B cell (primary cell): ENCODE data around the gene KBTBD6. TPM values are rescaled to one million over a fixed set of nuclear protein-coding genes. Genes with fewer than 3 reads are reported as not detected.

ENCODE experiments used
- ATAC-seq: fragments of 200-7000 bp; cut with Tn5 transposase; one replicate; pipeline ENCODE4 v1.10.0; 2021; ENCODE audit warnings: low read depth, mild to moderate bottlenecking, moderate number of reproducible peaks, moderate library complexity
- CTCF ChIA-PET: fragments of 350-600 bp; sonication (Branson Sonifier 250); formaldehyde crosslinking; loops from one replicate; lab custom pipeline; 2021; ENCODE audit warnings: antibody characterized with exemption, inconsistent platforms; lab: Charles Lee
- POLR2A ChIA-PET: fragments of 350-600 bp; sonication (Branson Sonifier 250); formaldehyde crosslinking; loops from one replicate; lab custom pipeline; 2021; ENCODE audit warnings: antibody characterized with exemption; lab: Charles Lee
- DNase-seq: peaks from one replicate; pipeline ENCODE4 v3.0.0; 2013
- H2AFZ ChIP-seq: 2 replicates; pipeline ENCODE4 v1.6.1; 2012; ENCODE audit warnings: mild to moderate bottlenecking, low read depth, low read length; ENCODE audit not compliant: insufficient read depth, poor library complexity, severe bottlenecking
- H3K27ac ChIP-seq, 2 donors: 1 replicate in 1 of 2; 2 replicates in 1 of 2; pipeline ENCODE4 v1.5.1; 2012 to 2013; ENCODE audit warnings: low read length in 2 of 2, mild to moderate bottlenecking in 2 of 2, moderate library complexity in 1 of 2
- H3K27me3 ChIP-seq, 4 experiments: fragments of 200-600 bp in 1 of 4; sonication (generic) in 1 of 4; replicated peaks in 1 of 4; 1 replicate in 2 of 4; 2 replicates in 2 of 4; pipeline versions ENCODE4 v1.6.1 to v1.7.0; 2013 to 2016; ENCODE audit warnings: low read length in 3 of 4, mild to moderate bottlenecking in 2 of 4, mixed read lengths in 1 of 4, moderate library complexity in 1 of 4; ENCODE audit not compliant: insufficient read depth in 4 of 4, control insufficient read depth in 3 of 4; ENCODE audit errors: control extremely low read depth in 1 of 4
- H3K36me3 ChIP-seq, 2 experiments: replicated peaks in 1 of 2; 1 replicate in 1 of 2; 2 replicates in 1 of 2; pipeline versions ENCODE4 v1.6.1 to v1.7.1; 2013; ENCODE audit warnings: low read length in 1 of 2; ENCODE audit not compliant: insufficient read depth in 2 of 2, control insufficient read depth in 1 of 2; ENCODE audit errors: control extremely low read depth in 1 of 2, extremely low read depth in 1 of 2
- H3K4me1 ChIP-seq, 2 donors: fragments of 200-600 bp in 1 of 2; sonication (generic) in 1 of 2; 1 replicate in 1 of 2; 2 replicates in 1 of 2; pipeline versions ENCODE4 v1.5.1 to v1.6.1; 2013 to 2017; ENCODE audit warnings: low read length in 2 of 2; ENCODE audit not compliant: control insufficient read depth in 2 of 2, insufficient read depth in 2 of 2
- H3K4me2 ChIP-seq: replicated peaks from 2 replicates; pipeline ENCODE3; 2012; ENCODE audit warnings: mild to moderate bottlenecking, low read depth, low read length; ENCODE audit not compliant: poor library complexity, severe bottlenecking
- H3K4me3 ChIP-seq, 5 experiments: fragments of 200-600 bp in 1 of 5; sonication (generic) in 1 of 5; 1 replicate in 3 of 5; 2 replicates in 2 of 5; pipeline versions ENCODE4 v1.5.1 to v1.7.0; 2011 to 2016; ENCODE audit warnings: low read length in 4 of 5, mild to moderate bottlenecking in 4 of 5, low read depth in 2 of 5, control low read depth in 1 of 5, moderate library complexity in 1 of 5; ENCODE audit not compliant: insufficient read depth in 1 of 5; ENCODE audit errors: control extremely low read depth in 1 of 5, extremely low read depth in 1 of 5
- H3K79me2 ChIP-seq: fragments of 200-600 bp; sonication (generic); one replicate; pipeline ENCODE4 v1.6.0; 2016; ENCODE audit warnings: low read length; ENCODE audit not compliant: control insufficient read depth, insufficient read depth
- H3K9ac ChIP-seq: fragments of 200-600 bp; sonication (generic); 2 replicates; pipeline ENCODE4 v1.6.1; 2017; ENCODE audit warnings: mild to moderate bottlenecking, low read length, moderate library complexity
- H3K9me3 ChIP-seq, 3 donors: one replicate each; pipeline versions ENCODE4 v1.6.1 to v1.7.1; 2013; ENCODE audit warnings: low read length in 2 of 3; ENCODE audit not compliant: control insufficient read depth in 2 of 3, insufficient read depth in 1 of 3; ENCODE audit errors: control extremely low read depth in 1 of 3
- H4K20me1 ChIP-seq: 2 replicates; pipeline ENCODE4 v1.6.0; 2012; ENCODE audit warnings: mild to moderate bottlenecking, low read length; ENCODE audit not compliant: insufficient read depth, control insufficient read depth, poor library complexity, severe bottlenecking
- H3K27ac Mint-ChIP-seq: one replicate; pipeline ENCODE4 v1.8.0; 2021; ENCODE audit warnings: mixed read lengths
- H3K27me3 Mint-ChIP-seq: one replicate; pipeline ENCODE4 v1.8.0; 2021; ENCODE audit warnings: mixed read lengths
- H3K4me1 Mint-ChIP-seq: one replicate; pipeline ENCODE4 v1.8.0; 2021; ENCODE audit warnings: mixed read lengths
- H3K4me3 Mint-ChIP-seq: one replicate; pipeline ENCODE4 v1.8.0; 2021; ENCODE audit warnings: mixed read lengths
- H3K9me3 Mint-ChIP-seq: one replicate; pipeline ENCODE4 v1.8.0; 2022; ENCODE audit warnings: mixed read lengths; ENCODE audit not compliant: insufficient read depth
- CTCF ChIP-seq: fragments of 200-600 bp; IDR thresholded peaks from one replicate; pipeline ENCODE4 v1.8.0; 2022; ENCODE audit warnings: antibody characterized with exemption, mild to moderate bottlenecking
- EZH2 ChIP-seq: IDR thresholded peaks from 2 replicates; pipeline ENCODE4 v1.6.1; 2012; ENCODE audit warnings: borderline replicate concordance, low read depth, mild to moderate bottlenecking, moderate library complexity, low read length; ENCODE audit not compliant: insufficient read depth, poor library complexity, severe bottlenecking
- whole genome bisulfite sequencing: methylation state at CpG from one replicate; pipeline ENCODE4 v1.1.5; 2013; ENCODE audit warnings: missing lambda C conversion rate; ENCODE audit not compliant: insufficient coverage; 5-methylcytosine and 5-hydroxymethylcytosine counted together
- intact Hi-C: fragments of 100-400 bp; cut with micrococcal nuclease; formaldehyde crosslinking; loops from one replicate; pipeline ENCODE4 v1.10.0; 2022
- polyA plus RNA-seq: library from polyadenylated mRNA; depleted of rRNA; stranded (reverse); fragments of >200 nt; gene quantifications from 2 replicates; pipeline ENCODE4 v1.2.3, GENCODE V29; 2012
- total RNA-seq, 2 donors: library from RNA; stranded (reverse); fragments of 120-200 nt in 1 of 2; gene quantifications; 1 replicate in 1 of 2; 2 replicates in 1 of 2; pipeline versions ENCODE4 v1.2.3 to v1.2.4, GENCODE V29; 2013 to 2022

Gene KBTBD6
- total and polyA plus RNA-seq, 2 donors (not counting 1 experiment from before 2014, with no cell fraction given) = 0.63 to 8.5 TPM

- intact Hi-C loops = loop anchor here (5.0 kb wide), 3 partner anchors 343 to 1142 kb away; partner anchors contain the start of genes AKAP11, MRPS31 and SLC25A15
- H3K27me3 ChIP-seq = no peaks in the 10 kb centered on the region
- WGBS = 61% methylated on average over 2 of the region's 3 CpGs
- Mint-ChIP-seq H3K4me3 (peak overlapping the region; percentile 99), H3K9me3 (no peaks in the 10 kb centered on the region), H3K27me3 (no peaks in the 10 kb centered on the region), H3K27ac (no peak overlapping the region), H3K4me1 (peaks cover 43% of the 10 kb centered on the region)
- no peaks in the 10 kb centered on the region for H3K36me3 ChIP-seq
- no peak for TF ChIP-seq EZH2
- TF ChIP-seq CTCF = no peak
- H3K9me3 ChIP-seq = no peaks in the 10 kb centered on the region
- H2AFZ ChIP-seq = peak overlapping the region; percentile 6
- ChIA-PET POLR2A (no interaction called here), CTCF (no interaction called here)
- H3K79me2 ChIP-seq = peaks cover 33% of the 10 kb centered on the region
- no peak overlapping the region for H3K4me3 ChIP-seq
- H3K4me1 ChIP-seq = peaks cover 24% of the 10 kb centered on the region in 2 donors
- H3K4me2 ChIP-seq = peak overlapping the region; percentile 31
- ATAC-seq (no peak), DNase-seq (no peak)
- H3K27ac ChIP-seq = no peak overlapping the region
- no peak overlapping the region for H3K9ac ChIP-seq
- H4K20me1 ChIP-seq = no peaks in the 10 kb centered on the region
These were observed 2.2 kb downstream of the KBTBD6 start for GRCh38 chr13:41130356-41130755.

- H3K27me3 Mint-ChIP-seq = no peaks in the 10 kb centered on the region
- intact Hi-C loops = no loop called here
These were observed 4.9 kb downstream of the KBTBD6 start for GRCh38 chr13:41127701-41128100.

More at GRCh38 chr13:41127701-41128100, 4.9 kb downstream of the KBTBD6 start:
- H3K79me2 ChIP-seq = peaks cover 33% of the 10 kb centered on the region
- TF ChIP-seq CTCF = no peak
- no peaks in the 10 kb centered on the region for H3K27me3 ChIP-seq
- no peak overlapping the region for H3K27ac ChIP-seq
- H3K4me1 ChIP-seq = peaks cover 15 to 17% of the 10 kb centered on the region in 2 donors
- no peaks in the 10 kb centered on the region for H3K36me3 ChIP-seq
- no peak overlapping the region for H3K27ac Mint-ChIP-seq
- H3K4me3 Mint-ChIP-seq = no peak overlapping the region
- POLR2A ChIA-PET = no interaction called here
- ATAC-seq (no peak), DNase-seq (no peak)
- no peaks in the 10 kb centered on the region for H3K9me3 Mint-ChIP-seq
- H2AFZ ChIP-seq = no peak overlapping the region
- no peaks in the 10 kb centered on the region for H4K20me1 ChIP-seq
- peaks cover 33% of the 10 kb centered on the region for H3K4me1 Mint-ChIP-seq
- WGBS = no CpG with 5 or more reads among the region's 3 CpGs
- no peak overlapping the region for H3K4me2 ChIP-seq
- no peak overlapping the region for H3K9ac ChIP-seq
- no peaks in the 10 kb centered on the region for H3K9me3 ChIP-seq
- CTCF ChIA-PET = interaction anchor here (0.6 to 2.8 kb wide), 2 partner anchors 64 to 95 kb away, joined by 3 to 9 read pairs; no protein-coding TSS in a partner anchor
- H3K4me3 ChIP-seq = no peak overlapping the region
